ENCODE results near the gene RADIL. TPM values are rescaled to one million over a fixed set of nuclear protein-coding genes. Genes with fewer than 3 reads are reported as not detected.

Gene RADIL
- total and polyA plus RNA-seq, 2 donors (not counting 1 experiment from before 2014, with no cell fraction given): not detected

GRCh38 chr7:4766666-4767519 is 116.6 kb downstream of the RADIL start:
- POLR2A ChIA-PET: no interaction called here
- Histone ChIP-seq H3K27me3 (replicated peaks in 1 of 4; ENCODE audit: control extremely low read depth in 1 of 4, control insufficient read depth in 3 of 4, insufficient read depth in 4 of 4, low read length in 3 of 4) (no peaks in the 10 kb centered on the region), H4K20me1 (ENCODE audit: control insufficient read depth, insufficient read depth, low read length, poor library complexity, severe bottlenecking) (peaks cover 14% of the 10 kb centered on the region), H3K79me2 (ENCODE audit: control insufficient read depth, insufficient read depth, low read length) (no peaks in the 10 kb centered on the region), H2AFZ (ENCODE audit: insufficient read depth, low read depth, low read length, poor library complexity, severe bottlenecking) (no peak overlapping the region), H3K36me3 (replicated peaks in 1 of 2; ENCODE audit: control extremely low read depth in 1 of 2, control insufficient read depth in 1 of 2, extremely low read depth in 1 of 2, insufficient read depth in 2 of 2, low read length in 1 of 2) (peaks cover 0 to 32% of the 10 kb centered on the region in 2 experiments), H3K4me3 (ENCODE audit: control extremely low read depth in 1 of 5, extremely low read depth in 1 of 5, insufficient read depth in 1 of 5, low read depth in 2 of 5, low read length in 4 of 5) (no peak overlapping the region), H3K4me2 (replicated peaks; ENCODE audit: low read depth, low read length, poor library complexity, severe bottlenecking) (no peak overlapping the region), H3K9ac (ENCODE audit: low read length) (no peak overlapping the region), H3K27ac (ENCODE audit: low read length in 2 of 2) (no peak overlapping the region), H3K4me1 (ENCODE audit: control insufficient read depth in 2 of 2, insufficient read depth in 2 of 2, low read length in 2 of 2) (no peaks in the 10 kb centered on the region), H3K9me3 (ENCODE audit: control extremely low read depth in 1 of 3, control insufficient read depth in 2 of 3, insufficient read depth in 1 of 3, low read length in 2 of 3) (no peaks in the 10 kb centered on the region)
- no peaks in the 10 kb centered on the region for H3K27me3 Mint-ChIP-seq
- DNase-seq: no peak
- ATAC-seq (ENCODE audit: low read depth): no peak
- CTCF ChIA-PET: no interaction called here
- H3K27ac Mint-ChIP-seq: no peak overlapping the region
- no peak overlapping the region for H3K4me3 Mint-ChIP-seq
- intact Hi-C loops (cut with micrococcal nuclease): no loop called here
- H3K9me3 Mint-ChIP-seq (ENCODE audit: insufficient read depth): no peaks in the 10 kb centered on the region
- no peak for TF ChIP-seq CTCF (IDR thresholded peaks at IDR 0.05)
- no peak for TF ChIP-seq EZH2 (IDR thresholded peaks at IDR 0.05; ENCODE audit: borderline replicate concordance, insufficient read depth, low read depth, low read length, poor library complexity, severe bottlenecking)
- no peaks in the 10 kb centered on the region for H3K4me1 Mint-ChIP-seq
- WGBS (ENCODE audit: insufficient coverage): 96% methylated on average over 31 of the region's 37 CpGs

- no peak for ATAC-seq (ENCODE audit: low read depth)
- no peak for DNase-seq
- H3K27ac Mint-ChIP-seq: no peak overlapping the region
- no peaks in the 10 kb centered on the region for H3K4me1 Mint-ChIP-seq
- Histone ChIP-seq H3K9ac (ENCODE audit: low read length) (no peak overlapping the region), H3K79me2 (ENCODE audit: control insufficient read depth, insufficient read depth, low read length) (no peaks in the 10 kb centered on the region), H3K4me2 (replicated peaks; ENCODE audit: low read depth, low read length, poor library complexity, severe bottlenecking) (no peak overlapping the region), H3K27me3 (replicated peaks in 1 of 4; ENCODE audit: control extremely low read depth in 1 of 4, control insufficient read depth in 3 of 4, insufficient read depth in 4 of 4, low read length in 3 of 4) (no peaks in the 10 kb centered on the region), H3K4me3 (ENCODE audit: control extremely low read depth in 1 of 5, extremely low read depth in 1 of 5, insufficient read depth in 1 of 5, low read depth in 2 of 5, low read length in 4 of 5) (no peak overlapping the region), H2AFZ (ENCODE audit: insufficient read depth, low read depth, low read length, poor library complexity, severe bottlenecking) (no peak overlapping the region), H3K4me1 (ENCODE audit: control insufficient read depth in 2 of 2, insufficient read depth in 2 of 2, low read length in 2 of 2) (no peaks in the 10 kb centered on the region), H4K20me1 (ENCODE audit: control insufficient read depth, insufficient read depth, low read length, poor library complexity, severe bottlenecking) (peaks cover 14% of the 10 kb centered on the region), H3K36me3 (replicated peaks in 1 of 2; ENCODE audit: control extremely low read depth in 1 of 2, control insufficient read depth in 1 of 2, extremely low read depth in 1 of 2, insufficient read depth in 2 of 2, low read length in 1 of 2) (peaks cover 0 to 41% of the 10 kb centered on the region in 2 experiments), H3K9me3 (ENCODE audit: control extremely low read depth in 1 of 3, control insufficient read depth in 2 of 3, insufficient read depth in 1 of 3, low read length in 2 of 3) (no peaks in the 10 kb centered on the region), H3K27ac (ENCODE audit: low read length in 2 of 2) (no peak overlapping the region)
- 98% methylated on average over 23 of the region's 23 CpGs for WGBS (ENCODE audit: insufficient coverage)
- POLR2A ChIA-PET: no interaction called here
- CTCF ChIA-PET: interaction anchor here (1.4 kb wide), 1 partner anchor 11 kb away, joined by 4 read pairs; no protein-coding TSS in a partner anchor
- TF ChIP-seq EZH2 (IDR thresholded peaks at IDR 0.05; ENCODE audit: borderline replicate concordance, insufficient read depth, low read depth, low read length, poor library complexity, severe bottlenecking) (no peak), CTCF (IDR thresholded peaks at IDR 0.05) (no peak)
- no peaks in the 10 kb centered on the region for H3K9me3 Mint-ChIP-seq (ENCODE audit: insufficient read depth)
- no peak overlapping the region for H3K4me3 Mint-ChIP-seq
- intact Hi-C loops (cut with micrococcal nuclease): no loop called here
- H3K27me3 Mint-ChIP-seq: no peaks in the 10 kb centered on the region
These were observed 117.6 kb downstream of the RADIL start for GRCh38 chr7:4765776-4766490.
